Cardiac muscle cell (in vitro differentiated cells and primary cell): ENCODE results near the gene DPT. TPM values are rescaled to one million over a fixed set of nuclear protein-coding genes. Genes with fewer than 3 reads are reported as not detected.
A peak's percentile ranks its signal among the peaks of the same experiment; 100 is the strongest.

Source experiments
- DNase-seq, 2 donors: peaks; one replicate each; pipeline versions ENCODE4 v3.0.0 to v3.0.0-alpha.2; 2010 to 2017; ENCODE audit warnings: low read depth in 1 of 2, low spot score in 1 of 2
- H3K27ac ChIP-seq: fragments of 200-600 bp; sonication (generic); 2 replicates; pipeline ENCODE4 v1.5.1; 2016
- H3K27me3 ChIP-seq: fragments of 200-600 bp; sonication (generic); 2 replicates; pipeline ENCODE4 v1.6.0; 2016; ENCODE audit warnings: control low read depth
- H3K36me3 ChIP-seq: fragments of 200-600 bp; sonication (generic); 2 replicates; pipeline ENCODE4 v1.5.1; 2016; ENCODE audit warnings: control low read depth
- H3K4me1 ChIP-seq: fragments of 200-600 bp; sonication (generic); 2 replicates; pipeline ENCODE4 v1.8.1; 2017; ENCODE audit warnings: low read depth, mild to moderate bottlenecking, mixed run types
- H3K4me3 ChIP-seq: fragments of 200-600 bp; sonication (generic); 2 replicates; pipeline ENCODE4 v1.5.1; 2016; ENCODE audit warnings: mild to moderate bottlenecking
- H3K9me3 ChIP-seq: fragments of 200-600 bp; sonication (generic); 2 replicates; pipeline ENCODE4 v1.5.1; 2017; ENCODE audit warnings: low read depth, mild to moderate bottlenecking, control low read depth
- polyA plus RNA-seq: library from polyadenylated mRNA; unstranded; fragments of >200 nt; fragmentation: Nextera tagmentation; extraction: Ambion mirVana; gene quantifications from 2 replicates; pipeline ENCODE4 v1.2.1, GENCODE V29; 2016
- total RNA-seq: library from RNA; depleted of rRNA; stranded (reverse); fragments of >200 nt; gene quantifications from 2 replicates; pipeline ENCODE4 v1.2.3, GENCODE V29; 2016
- TF ChIP-seq, protein P1 (sequence below): IDR thresholded peaks from 2 replicates; pipeline ENCODE4 v1.5.1; 2012; ENCODE audit warnings: low read depth, mild to moderate bottlenecking, low read length

DPT gene
- total and polyA plus RNA-seq, 2 experiments from 2014 or later = not detected

DNA sequence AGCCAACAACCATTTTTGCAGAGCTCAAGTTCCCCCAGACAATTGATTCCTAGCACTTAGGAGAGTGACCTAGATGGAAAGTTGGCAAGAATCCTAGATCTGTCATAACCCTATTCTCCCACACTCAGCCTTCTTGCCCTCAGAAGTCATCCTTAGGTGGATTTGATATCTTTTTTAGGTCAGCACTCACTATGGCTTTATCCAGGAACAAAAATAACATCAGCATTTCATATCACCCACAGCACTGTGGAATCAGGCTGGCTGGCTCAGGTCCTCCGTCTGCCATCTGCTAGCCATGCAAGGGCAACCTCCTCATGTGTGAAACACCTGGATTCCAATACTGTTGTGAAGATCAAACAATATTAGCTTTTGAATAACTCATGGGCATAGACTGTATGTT lies 6.0 kb downstream of the DPT start:
- Histone ChIP-seq H3K9me3 (no peaks in the 10 kb centered on the region), H3K27me3 (no peaks in the 10 kb centered on the region), H3K4me1 (peaks cover 28% of the 10 kb centered on the region), H3K36me3 (no peaks in the 10 kb centered on the region), H3K27ac (peak overlapping the region; percentile 47), H3K4me3 (no peak overlapping the region)
- TF ChIP-seq, protein P1, sequence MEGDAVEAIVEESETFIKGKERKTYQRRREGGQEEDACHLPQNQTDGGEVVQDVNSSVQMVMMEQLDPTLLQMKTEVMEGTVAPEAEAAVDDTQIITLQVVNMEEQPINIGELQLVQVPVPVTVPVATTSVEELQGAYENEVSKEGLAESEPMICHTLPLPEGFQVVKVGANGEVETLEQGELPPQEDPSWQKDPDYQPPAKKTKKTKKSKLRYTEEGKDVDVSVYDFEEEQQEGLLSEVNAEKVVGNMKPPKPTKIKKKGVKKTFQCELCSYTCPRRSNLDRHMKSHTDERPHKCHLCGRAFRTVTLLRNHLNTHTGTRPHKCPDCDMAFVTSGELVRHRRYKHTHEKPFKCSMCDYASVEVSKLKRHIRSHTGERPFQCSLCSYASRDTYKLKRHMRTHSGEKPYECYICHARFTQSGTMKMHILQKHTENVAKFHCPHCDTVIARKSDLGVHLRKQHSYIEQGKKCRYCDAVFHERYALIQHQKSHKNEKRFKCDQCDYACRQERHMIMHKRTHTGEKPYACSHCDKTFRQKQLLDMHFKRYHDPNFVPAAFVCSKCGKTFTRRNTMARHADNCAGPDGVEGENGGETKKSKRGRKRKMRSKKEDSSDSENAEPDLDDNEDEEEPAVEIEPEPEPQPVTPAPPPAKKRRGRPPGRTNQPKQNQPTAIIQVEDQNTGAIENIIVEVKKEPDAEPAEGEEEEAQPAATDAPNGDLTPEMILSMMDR = no peak
- DNase-seq = peak in 1 of 2 donors; percentile 59

- H3K27me3 ChIP-seq = no peaks in the 10 kb centered on the region
- no peak overlapping the region for H3K27ac ChIP-seq
- H3K4me1 ChIP-seq = peaks cover 35% of the 10 kb centered on the region
- TF ChIP-seq, protein P1 = no peak
- H3K9me3 ChIP-seq = no peaks in the 10 kb centered on the region
- H3K4me3 ChIP-seq = no peak overlapping the region
- no peak for DNase-seq
- no peaks in the 10 kb centered on the region for H3K36me3 ChIP-seq
These were observed 8.2 kb downstream of the DPT start for GRCh38 chr1:168720839-168721238.

GRCh38 chr1:168719306-168720111 lies 9.5 kb downstream of the DPT start:
- Histone ChIP-seq H3K36me3 (no peaks in the 10 kb centered on the region), H3K27me3 (no peaks in the 10 kb centered on the region), H3K27ac (no peak overlapping the region), H3K9me3 (no peaks in the 10 kb centered on the region), H3K4me3 (no peak overlapping the region), H3K4me1 (peaks cover 35% of the 10 kb centered on the region)
- TF ChIP-seq, protein P1 = no peak
- DNase-seq = peak in 1 of 2 donors; percentile 18

DNA sequence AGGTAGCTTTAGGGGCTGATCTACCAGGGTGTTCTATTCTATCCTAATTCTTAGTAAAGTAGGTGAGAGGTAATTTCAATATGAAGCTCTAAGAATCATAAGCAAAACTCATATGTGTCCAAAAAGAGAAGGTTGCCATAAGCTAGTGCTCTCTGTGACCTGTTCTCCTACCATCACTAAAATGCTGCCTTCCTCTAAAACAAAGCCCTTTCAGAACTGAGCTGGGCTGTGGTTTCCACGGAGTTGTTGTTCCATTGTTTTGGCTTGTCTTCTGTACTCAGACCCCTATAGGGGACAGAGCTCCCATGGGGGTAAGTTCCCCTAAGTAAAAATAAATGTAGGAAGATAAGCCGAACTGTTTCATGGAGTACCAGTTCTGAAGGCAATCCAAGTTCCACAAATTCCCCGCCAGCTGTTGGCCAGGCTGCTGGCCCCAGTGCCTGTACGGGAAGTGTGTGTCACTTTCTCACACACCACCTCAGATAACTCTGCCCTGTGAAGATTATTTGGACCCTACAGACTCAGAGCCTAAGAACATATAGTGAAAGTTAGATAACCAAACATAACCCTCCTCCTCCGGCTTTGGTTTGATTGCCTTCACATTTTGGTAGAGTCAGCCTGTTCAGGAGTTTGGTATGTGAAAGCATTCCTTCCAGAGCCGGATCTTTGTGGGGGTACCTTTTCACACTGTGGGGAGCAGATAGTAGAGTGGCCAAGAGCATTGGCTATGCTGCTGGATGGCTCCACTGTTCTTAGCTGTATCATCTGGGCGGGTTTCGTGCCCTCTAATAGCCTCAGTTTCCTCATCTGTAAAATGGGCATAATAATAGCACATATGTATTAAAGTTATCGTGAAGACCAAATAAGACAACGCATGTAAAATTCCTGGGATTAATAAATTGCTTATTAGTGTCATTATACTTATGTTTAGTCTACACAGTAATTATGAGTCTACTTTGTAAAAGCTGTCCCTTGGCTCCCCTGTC lies 10.8 kb downstream of the DPT start:
- no peak overlapping the region for H3K4me3 ChIP-seq
- peak; percentile 28 to 83 for DNase-seq
- H3K27me3 ChIP-seq = no peaks in the 10 kb centered on the region
- peaks cover 32% of the 10 kb centered on the region for H3K4me1 ChIP-seq
- TF ChIP-seq, protein P1 = no peak
- no peaks in the 10 kb centered on the region for H3K9me3 ChIP-seq
- no peaks in the 10 kb centered on the region for H3K36me3 ChIP-seq
- peak overlapping the region; percentile 32 for H3K27ac ChIP-seq

- no peak for DNase-seq
- TF ChIP-seq, protein P1 = no peak
- Histone ChIP-seq H3K27me3 (no peaks in the 10 kb centered on the region), H3K27ac (no peak overlapping the region), H3K4me1 (peaks cover 19% of the 10 kb centered on the region), H3K36me3 (no peaks in the 10 kb centered on the region), H3K4me3 (no peak overlapping the region), H3K9me3 (no peaks in the 10 kb centered on the region)
These were observed 15.0 kb downstream of the DPT start for GRCh38 chr1:168714012-168714411.
